ENCODE measurements around the gene SCTR.

Gene SCTR

DNA sequence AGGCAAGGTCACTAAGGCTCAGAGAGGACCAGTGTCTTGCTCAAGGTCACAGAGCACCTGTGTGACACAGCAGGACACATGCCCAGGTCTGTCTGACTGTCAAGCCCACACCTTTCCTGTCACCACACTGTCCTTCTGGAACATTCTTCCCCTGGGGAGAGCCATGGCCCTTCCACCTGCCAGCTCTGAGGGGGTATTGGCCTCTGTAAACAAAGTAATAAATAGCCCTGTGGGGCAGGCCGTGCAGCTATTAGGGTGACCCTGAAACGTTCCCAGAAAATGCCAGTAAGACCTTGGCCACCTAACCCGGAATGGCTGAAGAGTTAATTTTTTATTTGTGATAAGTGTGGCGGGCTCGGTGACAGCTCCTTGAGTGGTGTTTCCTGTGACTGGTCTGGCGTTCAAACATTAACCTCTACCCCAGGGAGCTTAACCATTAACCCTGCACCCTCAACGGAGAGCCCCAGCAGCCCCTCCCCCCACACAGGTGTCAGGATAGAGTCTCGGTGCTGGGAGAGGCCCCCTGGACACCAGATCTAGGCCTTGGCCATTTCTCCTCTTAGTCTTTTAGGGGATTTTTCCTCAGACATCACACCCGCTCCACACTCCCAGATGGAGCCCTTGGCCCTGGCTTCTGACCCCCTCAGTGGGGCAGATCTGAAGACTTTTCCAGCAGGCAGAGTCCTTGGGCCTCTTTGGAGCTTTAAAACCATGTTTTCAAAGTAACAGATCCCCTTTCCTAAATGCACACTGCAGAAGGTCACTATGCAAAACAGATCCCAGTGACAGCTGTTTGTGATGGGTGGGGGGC, 36.6 kb downstream of the SCTR start:
- TF ChIP-seq, protein P1, sequence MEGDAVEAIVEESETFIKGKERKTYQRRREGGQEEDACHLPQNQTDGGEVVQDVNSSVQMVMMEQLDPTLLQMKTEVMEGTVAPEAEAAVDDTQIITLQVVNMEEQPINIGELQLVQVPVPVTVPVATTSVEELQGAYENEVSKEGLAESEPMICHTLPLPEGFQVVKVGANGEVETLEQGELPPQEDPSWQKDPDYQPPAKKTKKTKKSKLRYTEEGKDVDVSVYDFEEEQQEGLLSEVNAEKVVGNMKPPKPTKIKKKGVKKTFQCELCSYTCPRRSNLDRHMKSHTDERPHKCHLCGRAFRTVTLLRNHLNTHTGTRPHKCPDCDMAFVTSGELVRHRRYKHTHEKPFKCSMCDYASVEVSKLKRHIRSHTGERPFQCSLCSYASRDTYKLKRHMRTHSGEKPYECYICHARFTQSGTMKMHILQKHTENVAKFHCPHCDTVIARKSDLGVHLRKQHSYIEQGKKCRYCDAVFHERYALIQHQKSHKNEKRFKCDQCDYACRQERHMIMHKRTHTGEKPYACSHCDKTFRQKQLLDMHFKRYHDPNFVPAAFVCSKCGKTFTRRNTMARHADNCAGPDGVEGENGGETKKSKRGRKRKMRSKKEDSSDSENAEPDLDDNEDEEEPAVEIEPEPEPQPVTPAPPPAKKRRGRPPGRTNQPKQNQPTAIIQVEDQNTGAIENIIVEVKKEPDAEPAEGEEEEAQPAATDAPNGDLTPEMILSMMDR (conservative IDR thresholded peaks at IDR 0.05) = no peak
- H3K27ac ChIP-seq = no peak overlapping the region

DNA sequence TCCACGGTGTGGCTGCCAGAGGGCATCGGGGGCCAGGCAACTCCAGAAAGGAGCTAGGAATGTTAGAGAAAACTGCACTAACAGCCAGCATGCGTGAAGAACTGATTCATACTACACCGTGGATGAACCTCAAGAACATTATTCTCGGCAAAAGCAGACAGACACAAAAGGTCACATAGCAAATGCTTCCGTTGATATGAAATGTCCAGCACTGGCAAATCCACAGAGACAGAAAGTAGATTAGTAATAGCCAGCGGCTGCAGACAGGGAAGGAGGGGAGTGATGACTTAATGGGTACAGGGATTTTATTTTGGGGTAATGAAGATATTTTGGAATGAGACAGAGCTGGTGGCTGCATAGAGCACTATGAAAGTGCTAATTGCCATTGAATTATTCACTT, 37.4 kb downstream of the SCTR start:
- TF ChIP-seq, protein P1 (conservative IDR thresholded peaks at IDR 0.05) = no peak
- H3K27ac ChIP-seq = no peak overlapping the region

DNA sequence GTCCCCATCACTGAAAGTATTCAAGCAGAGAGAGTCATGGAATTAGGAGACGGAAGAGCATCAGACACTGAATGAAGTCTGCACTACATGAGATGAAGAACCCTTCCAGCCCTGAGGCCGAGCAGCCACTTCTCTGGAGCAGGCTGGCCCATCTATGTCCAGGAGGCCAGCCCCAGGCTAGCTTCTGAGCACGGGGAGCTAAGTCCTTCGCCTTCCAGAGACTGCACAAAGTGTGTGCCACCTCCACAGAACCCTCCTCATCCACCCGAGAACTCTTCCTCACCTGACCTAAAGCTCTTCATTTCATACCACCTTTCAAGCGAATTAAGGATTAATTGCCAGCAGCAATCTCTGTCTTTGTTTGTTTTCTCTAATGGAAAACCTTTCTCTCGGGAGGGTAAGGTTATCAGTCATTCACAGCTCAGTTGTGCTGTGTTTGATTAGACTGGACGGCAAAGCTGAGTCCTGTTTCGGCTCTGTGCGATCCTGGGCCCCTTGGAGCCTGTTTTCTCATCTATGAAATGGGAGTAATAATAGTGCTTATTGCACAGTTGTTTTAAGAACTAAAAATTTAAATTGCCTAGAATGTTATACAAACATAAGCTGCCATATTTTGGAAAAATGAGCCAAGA, 38.0 kb downstream of the SCTR start:
- no peak overlapping the region for H3K27ac ChIP-seq
- TF ChIP-seq, protein P1 (conservative IDR thresholded peaks at IDR 0.05) = no peak

DNA sequence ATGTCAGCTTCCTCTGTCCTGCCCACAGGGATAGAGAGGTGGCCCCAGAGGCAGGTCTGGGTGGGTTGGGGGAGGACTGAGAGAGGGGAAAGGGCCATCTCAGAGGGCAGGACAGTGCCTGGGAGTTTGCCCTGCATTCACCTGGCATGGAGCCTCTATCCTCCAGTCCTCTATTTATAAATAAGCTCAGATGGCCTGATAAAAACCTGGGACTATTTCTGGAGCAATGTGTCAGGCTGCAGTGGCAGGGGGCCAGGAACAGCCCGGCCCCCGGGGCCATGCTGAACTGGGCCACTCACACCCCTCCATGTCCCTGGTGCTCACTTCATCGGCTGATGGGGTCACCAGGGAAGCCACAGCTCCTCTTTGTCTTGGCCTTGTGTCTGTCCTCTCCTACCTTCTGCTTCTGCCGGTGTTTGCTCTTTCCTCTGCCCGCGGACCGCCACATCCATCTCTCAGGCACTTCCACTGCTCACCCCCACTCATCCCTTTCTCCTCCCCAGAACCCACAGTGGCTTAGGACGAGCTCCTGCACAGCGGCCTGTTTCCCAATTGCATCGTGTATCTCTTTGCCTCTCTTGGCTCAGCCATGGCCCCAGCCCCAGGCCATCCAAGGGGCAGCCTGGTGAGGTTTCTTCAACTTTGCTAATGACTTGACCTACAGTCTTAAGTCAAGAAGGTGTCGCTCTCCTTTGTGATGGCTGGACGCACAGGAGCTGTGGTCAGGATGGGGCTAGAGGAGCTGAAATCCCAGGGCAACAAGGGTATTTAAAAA, 38.8 kb downstream of the SCTR start:
- TF ChIP-seq, protein P1 (conservative IDR thresholded peaks at IDR 0.05) = no peak
- no peak overlapping the region for H3K27ac ChIP-seq

DNA sequence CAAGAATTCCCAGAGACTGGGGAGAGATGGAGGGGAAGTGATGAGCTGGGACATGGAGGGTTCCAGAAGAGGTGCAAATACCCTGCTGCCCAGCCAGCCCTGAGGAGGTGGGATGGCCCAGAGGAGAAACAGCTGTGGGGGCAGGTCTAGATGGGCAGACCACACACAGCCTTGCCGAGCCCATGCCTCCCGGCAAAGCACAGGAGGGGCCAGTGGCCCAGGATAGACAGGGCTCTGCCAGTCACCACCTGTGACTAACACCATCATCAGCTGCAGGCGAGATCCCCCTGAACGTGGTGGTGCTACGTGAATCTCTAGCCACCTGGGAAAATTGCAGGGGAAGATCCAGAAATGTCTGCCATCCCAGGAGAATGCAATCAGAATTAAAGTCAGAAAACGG, 39.4 kb downstream of the SCTR start:
- TF ChIP-seq, protein P1 (conservative IDR thresholded peaks at IDR 0.05) = no peak
- H3K27ac ChIP-seq = no peak overlapping the region

DNA sequence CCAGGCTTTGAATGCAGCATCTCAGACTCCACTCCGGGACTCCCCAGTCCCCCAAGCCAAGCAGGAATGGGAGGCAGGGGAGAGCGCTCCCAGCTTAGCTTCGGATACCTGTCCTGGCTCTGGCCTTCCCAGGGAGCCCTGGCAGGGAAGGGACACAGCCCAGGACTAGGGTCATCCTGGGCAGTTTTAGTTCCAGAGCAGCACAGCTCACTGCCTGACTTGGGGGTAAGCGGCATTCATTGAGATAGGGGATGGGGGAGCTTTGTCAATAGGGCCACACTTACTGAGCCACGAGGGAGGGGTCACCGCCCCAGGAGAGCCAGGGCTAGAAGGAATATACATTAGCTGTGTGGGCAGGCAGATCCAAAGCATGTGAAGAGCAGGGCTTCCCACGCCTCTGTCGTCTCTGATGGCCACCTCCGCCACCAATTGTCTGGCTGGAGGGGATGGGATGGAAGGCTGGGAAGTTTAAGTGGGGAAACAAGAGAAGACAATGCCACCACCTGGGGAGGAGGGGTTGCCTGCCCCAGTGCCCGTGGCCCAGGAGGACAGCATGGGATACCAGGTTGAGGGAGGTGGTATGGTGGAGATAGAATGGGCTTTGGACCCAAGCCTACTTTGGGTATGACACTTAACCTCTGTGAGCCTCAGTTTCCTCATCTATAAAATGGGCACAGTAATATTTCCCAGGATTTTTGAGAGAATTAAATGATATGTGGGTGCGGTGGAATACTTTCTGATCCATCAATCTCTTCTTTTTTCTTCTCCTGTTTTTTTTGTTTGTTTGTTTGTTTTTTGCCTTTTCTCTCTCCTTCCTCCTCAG, 40.2 kb downstream of the SCTR start:
- H3K27ac ChIP-seq = no peak overlapping the region
- TF ChIP-seq, protein P1 (conservative IDR thresholded peaks at IDR 0.05) = no peak

Measured in VCaP (cell line).